Natural killer cell treated with Interleukin-12 subunit alpha and Interleukin-12 subunit beta and Interleukin-15 and Interleukin-18, amount 100 ng/mL, for 72 hours (primary cell): ENCODE data around the gene C3orf85. TPM values are rescaled to one million over a fixed set of nuclear protein-coding genes. Genes with fewer than 3 reads are reported as not detected.
"Not testable (repeated sequence)": the region's sequence is repeated elsewhere in the genome, so short reads cannot be mapped to it uniquely, and the experiment has no call there.

Source experiments
- ATAC-seq, 2 donors: fragments of 150-1000 bp; cut with Tn5 transposase in 1 of 2; sonication (Bioruptor Pico), chemical (Tn5 transposase) in 1 of 2; 2 replicates each; pipeline ENCODE4 v1.10.0; 2021
- DNase-seq: peaks from one replicate; pipeline ENCODE4 v3.0.0; 2022; ENCODE audit warnings: low spot score
- H3K27ac Mint-ChIP-seq, 2 donors: 1 replicate in 1 of 2; 2 replicates in 1 of 2; pipeline ENCODE4 v1.8.0; 2022; ENCODE audit warnings: mixed read lengths in 2 of 2, mild to moderate bottlenecking in 1 of 2, moderate library complexity in 1 of 2
- H3K27me3 Mint-ChIP-seq, 2 donors: 1 replicate in 1 of 2; 2 replicates in 1 of 2; pipeline ENCODE4 v1.8.0; 2022; ENCODE audit warnings: mixed read lengths in 2 of 2
- H3K36me3 Mint-ChIP-seq: one replicate; pipeline ENCODE4 v1.8.0; 2022; ENCODE audit warnings: mixed read lengths
- H3K4me1 Mint-ChIP-seq, 2 donors: 1 replicate in 1 of 2; 2 replicates in 1 of 2; pipeline ENCODE4 v1.8.0; 2022; ENCODE audit warnings: low read depth in 2 of 2, mixed read lengths in 2 of 2, mild to moderate bottlenecking in 1 of 2
- H3K4me3 Mint-ChIP-seq: one replicate; pipeline ENCODE4 v1.8.0; 2022; ENCODE audit warnings: mixed read lengths
- H3K9me3 Mint-ChIP-seq: 2 replicates; pipeline ENCODE4 v1.8.0; 2022; ENCODE audit warnings: mixed read lengths
- total RNA-seq, 2 donors: library from RNA; stranded (reverse); gene quantifications; one replicate each; pipeline ENCODE4 v1.2.3, GENCODE V29; 2022

The C3orf85 gene
- total RNA-seq, 2 donors from 2014 or later: not detected

- no peaks in the 10 kb centered on the region for H3K36me3 Mint-ChIP-seq
- DNase-seq (no peak), ATAC-seq (no peak)
- no peaks in the 10 kb centered on the region for H3K27me3 Mint-ChIP-seq
- H3K27ac Mint-ChIP-seq: no peak overlapping the region
- no peak overlapping the region for H3K4me3 Mint-ChIP-seq
- H3K9me3 Mint-ChIP-seq: peaks cover 9% of the 10 kb centered on the region
- H3K4me1 Mint-ChIP-seq: no peaks in the 10 kb centered on the region
These were observed 10.6 kb upstream of the C3orf85 start for GRCh38 chr3:109125902-109126301.

- Mint-ChIP-seq H3K27me3 (no peaks in the 10 kb centered on the region), H3K4me1 (no peaks in the 10 kb centered on the region), H3K4me3 (no peak overlapping the region), H3K27ac (no peak overlapping the region), H3K36me3 (no peaks in the 10 kb centered on the region), H3K9me3 (peaks cover 9% of the 10 kb centered on the region)
- DNase-seq (no peak), ATAC-seq (no peak)
These were observed 9.0 kb upstream of the C3orf85 start for GRCh38 chr3:109127553-109127952.

GRCh38 chr3:109131276-109131675, 5.2 kb upstream of the C3orf85 start:
- DNase-seq: no peak
- no peaks in the 10 kb centered on the region for H3K4me1 Mint-ChIP-seq
- H3K36me3 Mint-ChIP-seq: no peaks in the 10 kb centered on the region
- ATAC-seq: no peak
- no peak overlapping the region for H3K27ac Mint-ChIP-seq
- H3K4me3 Mint-ChIP-seq: no peak overlapping the region
- no peaks in the 10 kb centered on the region for H3K27me3 Mint-ChIP-seq
- peaks cover 5% of the 10 kb centered on the region for H3K9me3 Mint-ChIP-seq

- no peaks in the 10 kb centered on the region for H3K4me1 Mint-ChIP-seq
- no peak overlapping the region for H3K4me3 Mint-ChIP-seq
- ATAC-seq: no peak
- H3K27ac Mint-ChIP-seq: no peak overlapping the region
- no peak for DNase-seq
- no peaks in the 10 kb centered on the region for H3K36me3 Mint-ChIP-seq
- H3K27me3 Mint-ChIP-seq: no peaks in the 10 kb centered on the region
- H3K9me3 Mint-ChIP-seq: peaks cover 5% of the 10 kb centered on the region
These were observed 3.6 kb upstream of the C3orf85 start for GRCh38 chr3:109132801-109133473.

GRCh38 chr3:109133474-109133816, 3.1 kb upstream of the C3orf85 start:
- not testable (repeated sequence) for H3K27ac Mint-ChIP-seq, H3K4me3 Mint-ChIP-seq, H3K27me3 Mint-ChIP-seq, DNase-seq, H3K36me3 Mint-ChIP-seq, H3K4me1 Mint-ChIP-seq, H3K9me3 Mint-ChIP-seq, ATAC-seq

GRCh38 chr3:109137761-109138160, 1.2 kb downstream of the C3orf85 start:
- Mint-ChIP-seq H3K9me3 (peaks cover 7% of the 10 kb centered on the region), H3K36me3 (no peaks in the 10 kb centered on the region), H3K27me3 (peaks cover 0 to 7% of the 10 kb centered on the region in 2 donors), H3K4me3 (no peak overlapping the region), H3K27ac (no peak overlapping the region), H3K4me1 (no peaks in the 10 kb centered on the region)
- DNase-seq: no peak
- ATAC-seq: no peak

- Mint-ChIP-seq H3K27me3 (peaks cover 0 to 7% of the 10 kb centered on the region in 2 donors), H3K4me3 (no peak overlapping the region), H3K27ac (no peak overlapping the region), H3K9me3 (peaks cover 7% of the 10 kb centered on the region), H3K4me1 (no peaks in the 10 kb centered on the region), H3K36me3 (no peaks in the 10 kb centered on the region)
- DNase-seq: no peak
- ATAC-seq: no peak
These were observed 3.8 kb downstream of the C3orf85 start for GRCh38 chr3:109140318-109140717.

GRCh38 chr3:109143646-109144045, 7.1 kb downstream of the C3orf85 start:
- H3K27me3 Mint-ChIP-seq: peaks cover 0 to 7% of the 10 kb centered on the region in 2 donors
- no peak for ATAC-seq
- H3K4me1 Mint-ChIP-seq: no peaks in the 10 kb centered on the region
- H3K4me3 Mint-ChIP-seq: no peak overlapping the region
- peaks cover 13% of the 10 kb centered on the region for H3K9me3 Mint-ChIP-seq
- H3K36me3 Mint-ChIP-seq: no peaks in the 10 kb centered on the region
- no peak overlapping the region for H3K27ac Mint-ChIP-seq
- no peak for DNase-seq

- H3K9me3 Mint-ChIP-seq: peaks cover 6% of the 10 kb centered on the region
- ATAC-seq (no peak), DNase-seq (no peak)
- H3K4me1 Mint-ChIP-seq: no peaks in the 10 kb centered on the region
- no peaks in the 10 kb centered on the region for H3K27me3 Mint-ChIP-seq
- H3K27ac Mint-ChIP-seq: no peak overlapping the region
- no peak overlapping the region for H3K4me3 Mint-ChIP-seq
- H3K36me3 Mint-ChIP-seq: no peaks in the 10 kb centered on the region
These were observed 12.6 kb downstream of the C3orf85 start for GRCh38 chr3:109149078-109149477.

- Mint-ChIP-seq H3K36me3 (no peaks in the 10 kb centered on the region), H3K27ac (no peak overlapping the region), H3K27me3 (no peaks in the 10 kb centered on the region), H3K4me1 (no peaks in the 10 kb centered on the region), H3K4me3 (no peak overlapping the region), H3K9me3 (peaks cover 3% of the 10 kb centered on the region)
- ATAC-seq (no peak), DNase-seq (no peak)
These were observed 15.8 kb downstream of the C3orf85 start for GRCh38 chr3:109152320-109152719.

GRCh38 chr3:109154979-109155378, 18.5 kb downstream of the C3orf85 start:
- ATAC-seq (no peak), DNase-seq (no peak)
- H3K4me3 Mint-ChIP-seq: no peak overlapping the region
- no peaks in the 10 kb centered on the region for H3K4me1 Mint-ChIP-seq
- H3K27ac Mint-ChIP-seq: no peak overlapping the region
- H3K27me3 Mint-ChIP-seq: no peaks in the 10 kb centered on the region
- H3K9me3 Mint-ChIP-seq: peaks cover 4% of the 10 kb centered on the region
- H3K36me3 Mint-ChIP-seq: no peaks in the 10 kb centered on the region

- no peak overlapping the region for H3K27ac Mint-ChIP-seq
- no peaks in the 10 kb centered on the region for H3K4me1 Mint-ChIP-seq
- H3K27me3 Mint-ChIP-seq: no peaks in the 10 kb centered on the region
- ATAC-seq: no peak
- peaks cover 4% of the 10 kb centered on the region for H3K9me3 Mint-ChIP-seq
- H3K4me3 Mint-ChIP-seq: no peak overlapping the region
- no peak for DNase-seq
- no peaks in the 10 kb centered on the region for H3K36me3 Mint-ChIP-seq
These were observed 19.3 kb downstream of the C3orf85 start for GRCh38 chr3:109155828-109156227.

GRCh38 chr3:109161487-109162123, 25.1 kb downstream of the C3orf85 start:
- H3K4me1 Mint-ChIP-seq: no peaks in the 10 kb centered on the region
- DNase-seq: no peak
- no peaks in the 10 kb centered on the region for H3K27me3 Mint-ChIP-seq
- H3K36me3 Mint-ChIP-seq: no peaks in the 10 kb centered on the region
- H3K9me3 Mint-ChIP-seq: peaks cover 4% of the 10 kb centered on the region
- H3K4me3 Mint-ChIP-seq: no peak overlapping the region
- no peak overlapping the region for H3K27ac Mint-ChIP-seq
- ATAC-seq: no peak

GRCh38 chr3:109165905-109166304, 29.4 kb downstream of the C3orf85 start:
- H3K36me3 Mint-ChIP-seq: no peaks in the 10 kb centered on the region
- ATAC-seq: no peak
- no peak overlapping the region for H3K4me3 Mint-ChIP-seq
- peaks cover 4% of the 10 kb centered on the region for H3K9me3 Mint-ChIP-seq
- H3K27ac Mint-ChIP-seq: no peak overlapping the region
- H3K27me3 Mint-ChIP-seq: no peaks in the 10 kb centered on the region
- H3K4me1 Mint-ChIP-seq: no peaks in the 10 kb centered on the region
- DNase-seq: no peak

- DNase-seq (no peak), ATAC-seq (no peak)
- H3K4me3 Mint-ChIP-seq: no peak overlapping the region
- no peaks in the 10 kb centered on the region for H3K27me3 Mint-ChIP-seq
- H3K9me3 Mint-ChIP-seq: peaks cover 7% of the 10 kb centered on the region
- no peak overlapping the region for H3K27ac Mint-ChIP-seq
- no peaks in the 10 kb centered on the region for H3K36me3 Mint-ChIP-seq
- H3K4me1 Mint-ChIP-seq: no peaks in the 10 kb centered on the region
These were observed 35.0 kb downstream of the C3orf85 start for GRCh38 chr3:109171479-109171878.
